PC-3 (cell line): ENCODE results near the gene KDR. TPM values are rescaled to one million over a fixed set of nuclear protein-coding genes. Genes with fewer than 3 reads are reported as not detected.

ENCODE experiments used
- ATAC-seq: fragments of 200-7000 bp; cut with Tn5 transposase; 2 replicates; pipeline ENCODE4 v1.9.1; 2020; ENCODE audit warnings: mild to moderate bottlenecking, moderate library complexity
- BruUV-seq: library from RNA; stranded (reverse); fragments of 400-500 nt; replicated peaks from 2 replicates; lab custom pipeline; 2021; lab: Mats Ljungman, UMichigan
- CTCF ChIA-PET: fragments of 300-600 bp; sonication (Branson Sonifier 250); formaldehyde crosslinking; loops from one replicate; lab custom pipeline; 2022; ENCODE audit warnings: antibody characterized with exemption; lab: Charles Lee
- POLR2A ChIA-PET: fragments of 300-600 bp; sonication (Branson Sonifier 250); formaldehyde crosslinking; loops from one replicate; lab custom pipeline; 2022; ENCODE audit warnings: antibody characterized with exemption; ENCODE audit not compliant: unreplicated experiment; lab: Charles Lee
- DNase-seq: peaks from one replicate; pipeline ENCODE4 v3.0.0-alpha.2; 2015
- H2AFZ ChIP-seq: fragments of 300-600 bp; sonication (generic); 2 replicates; pipeline ENCODE4 v1.6.0; 2016; ENCODE audit warnings: antibody characterized with exemption, low read length
- H3F3A ChIP-seq: fragments of 300-600 bp; sonication (generic); one replicate; pipeline ENCODE4 v1.6.0; 2017; ENCODE audit warnings: antibody characterized with exemption, low read length, control low read depth, mild to moderate bottlenecking; ENCODE audit not compliant: unreplicated experiment
- H3K27ac ChIP-seq: fragments of 300-600 bp; sonication (generic); 2 replicates; pipeline ENCODE4 v1.5.1; 2016; ENCODE audit warnings: mild to moderate bottlenecking, low read length
- H3K27me3 ChIP-seq: fragments of 300-600 bp; sonication (generic); 2 replicates; pipeline ENCODE4 v1.6.1; 2016; ENCODE audit warnings: low read length, mixed read lengths
- H3K36me3 ChIP-seq: fragments of 300-600 bp; sonication (generic); 2 replicates; pipeline ENCODE4 v1.6.1; 2016; ENCODE audit warnings: low read depth, mixed run types, low read length, mixed read lengths
- H3K4me1 ChIP-seq: fragments of 300-600 bp; sonication (generic); 2 replicates; pipeline ENCODE4 v1.5.1; 2016; ENCODE audit warnings: low read length; ENCODE audit not compliant: insufficient read depth
- H3K4me2 ChIP-seq: fragments of 300-600 bp; sonication (generic); 2 replicates; pipeline ENCODE4 v1.6.0; 2016; ENCODE audit warnings: low read length
- H3K4me3 ChIP-seq: fragments of 300-600 bp; sonication (generic); 2 replicates; pipeline ENCODE4 v1.5.1; 2016; ENCODE audit warnings: mild to moderate bottlenecking, low read length, mixed read lengths
- H3K79me2 ChIP-seq: fragments of 300-600 bp; sonication (generic); 2 replicates; pipeline ENCODE4 v1.6.1; 2017; ENCODE audit warnings: low read length, mixed read lengths
- H3K9ac ChIP-seq: fragments of 300-600 bp; sonication (generic); 2 replicates; pipeline ENCODE4 v1.6.0; 2016; ENCODE audit warnings: mild to moderate bottlenecking, low read length
- H3K9me2 ChIP-seq: fragments of 300-600 bp; sonication (generic); replicated peaks from 2 replicates; pipeline ENCODE4 v1.6.1; 2016; ENCODE audit warnings: mixed run types, low read length, mixed read lengths
- H3K9me3 ChIP-seq: fragments of 300-600 bp; sonication (generic); 2 replicates; pipeline ENCODE4 v1.6.1; 2016; ENCODE audit warnings: low read length, mixed read lengths
- H4K20me1 ChIP-seq: fragments of 300-600 bp; sonication (generic); 2 replicates; pipeline ENCODE4 v1.6.1; 2016; ENCODE audit warnings: low read length, mixed read lengths
- EZH2 ChIP-seq: fragments of 300-600 bp; sonication (generic); IDR thresholded peaks from one replicate; pipeline ENCODE4 v1.6.1; 2017; ENCODE audit warnings: antibody characterized with exemption, mild to moderate bottlenecking, low read length; ENCODE audit not compliant: unreplicated experiment
- EZH2phosphoT487 ChIP-seq: fragments of 300-600 bp; sonication (generic); IDR thresholded peaks from 2 replicates; pipeline ENCODE4 v1.6.1; 2018; ENCODE audit warnings: mild to moderate bottlenecking, antibody characterized with exemption, low read length, borderline replicate concordance
- intact Hi-C: fragments of 100-400 bp; cut with micrococcal nuclease; formaldehyde crosslinking; loops from 2 replicates; pipeline ENCODE4 v1.9.0; 2023
- total RNA-seq: library from RNA; depleted of rRNA; stranded (reverse); fragments of >200 nt; gene quantifications from 2 replicates; pipeline ENCODE4 v1.2.3, GENCODE V29; 2014
- TF ChIP-seq, protein P1 (sequence below): fragments of 300-600 bp; sonication (generic); conservative IDR thresholded peaks from 2 replicates; pipeline ENCODE4 v1.5.1; 2017; ENCODE audit warnings: antibody characterized with exemption, low read depth, mild to moderate bottlenecking, low read length

KDR gene
- total RNA-seq, 1 experiment from 2014 or later = 0.66 TPM

- Histone ChIP-seq H3K9me3 (no peaks in the 10 kb centered on the region), H3K36me3 (no peaks in the 10 kb centered on the region), H3K9me2 (no peaks in the 10 kb centered on the region), H4K20me1 (no peaks in the 10 kb centered on the region), H3F3A (no peaks in the 10 kb centered on the region), H3K79me2 (no peaks in the 10 kb centered on the region), H3K4me2 (no peak overlapping the region), H3K4me3 (no peak overlapping the region), H3K9ac (no peak overlapping the region), H2AFZ (no peak overlapping the region), H3K27me3 (no peaks in the 10 kb centered on the region), H3K4me1 (no peaks in the 10 kb centered on the region), H3K27ac (no peak overlapping the region)
- TF ChIP-seq EZH2 = no peak
- TF ChIP-seq EZH2phosphoT487 = no peak
- TF ChIP-seq, protein P1, sequence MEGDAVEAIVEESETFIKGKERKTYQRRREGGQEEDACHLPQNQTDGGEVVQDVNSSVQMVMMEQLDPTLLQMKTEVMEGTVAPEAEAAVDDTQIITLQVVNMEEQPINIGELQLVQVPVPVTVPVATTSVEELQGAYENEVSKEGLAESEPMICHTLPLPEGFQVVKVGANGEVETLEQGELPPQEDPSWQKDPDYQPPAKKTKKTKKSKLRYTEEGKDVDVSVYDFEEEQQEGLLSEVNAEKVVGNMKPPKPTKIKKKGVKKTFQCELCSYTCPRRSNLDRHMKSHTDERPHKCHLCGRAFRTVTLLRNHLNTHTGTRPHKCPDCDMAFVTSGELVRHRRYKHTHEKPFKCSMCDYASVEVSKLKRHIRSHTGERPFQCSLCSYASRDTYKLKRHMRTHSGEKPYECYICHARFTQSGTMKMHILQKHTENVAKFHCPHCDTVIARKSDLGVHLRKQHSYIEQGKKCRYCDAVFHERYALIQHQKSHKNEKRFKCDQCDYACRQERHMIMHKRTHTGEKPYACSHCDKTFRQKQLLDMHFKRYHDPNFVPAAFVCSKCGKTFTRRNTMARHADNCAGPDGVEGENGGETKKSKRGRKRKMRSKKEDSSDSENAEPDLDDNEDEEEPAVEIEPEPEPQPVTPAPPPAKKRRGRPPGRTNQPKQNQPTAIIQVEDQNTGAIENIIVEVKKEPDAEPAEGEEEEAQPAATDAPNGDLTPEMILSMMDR = no peak
- no TSS peak for BruUV-seq
- ATAC-seq = no peak
- no peak for DNase-seq
- intact Hi-C loops = no loop called here
- CTCF ChIA-PET = no interaction called here
- POLR2A ChIA-PET = no interaction called here
Measured at GRCh38 chr4:55103224-55103623, 22.2 kb downstream of the KDR start.

DNA sequence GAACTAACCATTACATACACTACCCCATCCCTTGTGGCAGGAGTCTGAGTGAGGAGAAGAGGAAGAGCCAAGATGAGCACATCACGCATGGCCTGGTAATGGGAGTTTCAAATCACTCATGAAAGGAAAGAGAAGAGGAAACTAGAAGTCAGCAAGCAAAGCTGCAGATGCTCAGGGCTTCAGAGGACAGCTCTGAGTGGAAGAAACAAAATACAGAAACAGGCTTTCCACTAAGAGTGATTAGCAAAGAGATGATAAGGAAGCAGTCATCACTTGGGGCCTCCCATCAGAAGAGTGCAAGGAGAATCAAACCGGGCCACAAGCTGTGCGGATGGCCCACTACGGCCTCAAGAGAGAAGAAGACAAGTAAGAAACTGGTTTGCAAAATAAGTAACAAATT lies 25.6 kb downstream of the KDR start:
- no peaks in the 10 kb centered on the region for H3K4me1 ChIP-seq
- DNase-seq (no peak), ATAC-seq (no peak)
- H3K27ac ChIP-seq = no peak overlapping the region
- ChIA-PET CTCF (no interaction called here), POLR2A (no interaction called here)
- no peaks in the 10 kb centered on the region for H3K9me2 ChIP-seq
- H3K9ac ChIP-seq = no peak overlapping the region
- no peak overlapping the region for H3K4me3 ChIP-seq
- no peaks in the 10 kb centered on the region for H3K9me3 ChIP-seq
- TF ChIP-seq EZH2 = no peak
- TF ChIP-seq, protein P1 = no peak
- no peak for TF ChIP-seq EZH2phosphoT487
- H3K36me3 ChIP-seq = no peaks in the 10 kb centered on the region
- H3K27me3 ChIP-seq = 0 out of 2 replicates have a peak, but pooled peaks cover under 1% of the 10 kb centered on the region
- no peaks in the 10 kb centered on the region for H3K79me2 ChIP-seq
- no peaks in the 10 kb centered on the region for H4K20me1 ChIP-seq
- intact Hi-C loops = no loop called here
- H3F3A ChIP-seq = no peaks in the 10 kb centered on the region
- BruUV-seq = no TSS peak
- H2AFZ ChIP-seq = no peak overlapping the region
- no peak overlapping the region for H3K4me2 ChIP-seq

DNA sequence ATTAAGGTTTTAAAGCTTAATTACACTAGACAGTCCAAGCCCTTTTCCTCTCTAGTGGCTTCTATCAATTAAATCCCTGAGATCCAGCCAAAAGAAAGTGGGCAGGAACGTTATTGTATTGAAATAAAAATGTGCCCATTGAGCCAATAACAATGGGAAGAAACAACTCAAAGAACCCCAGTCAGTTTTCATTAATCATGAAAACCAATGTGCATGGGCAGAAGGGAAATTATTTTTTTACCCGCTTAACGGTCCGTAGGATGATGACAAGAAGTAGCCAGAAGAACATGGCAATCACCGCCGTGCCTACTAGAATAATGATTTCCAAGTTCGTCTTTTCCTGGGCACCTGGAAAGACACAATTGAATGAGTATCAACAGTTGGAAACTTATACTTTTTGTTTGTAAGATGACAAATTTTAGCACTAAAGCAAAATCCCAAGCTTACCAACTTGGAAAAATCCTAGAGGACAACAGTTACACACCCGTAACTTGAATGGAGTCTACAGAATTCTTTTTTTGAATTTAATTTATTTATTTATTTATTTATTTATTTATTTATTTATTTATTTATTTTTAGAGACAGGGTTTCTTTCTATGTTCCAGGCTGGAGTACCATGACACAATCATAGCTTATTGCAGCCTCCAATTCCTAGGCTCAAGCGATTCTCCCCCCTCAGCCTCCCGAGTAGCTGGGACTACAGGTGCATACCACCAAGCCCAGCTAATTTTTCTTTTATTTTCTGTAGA lies 26.8 kb downstream of the KDR start:
- POLR2A ChIA-PET = no interaction called here
- H3K27me3 ChIP-seq = 0 out of 2 replicates have a peak, but pooled peaks cover 4% of the 10 kb centered on the region

More for the DNA sequence above, 26.8 kb downstream of the KDR start:
- no peaks in the 10 kb centered on the region for H3K4me1 ChIP-seq
- intact Hi-C loops = no loop called here
- no peak overlapping the region for H3K27ac ChIP-seq
- H3K36me3 ChIP-seq = no peaks in the 10 kb centered on the region
- DNase-seq (no peak), ATAC-seq (no peak)
- H3K9me3 ChIP-seq = no peaks in the 10 kb centered on the region
- H3K4me2 ChIP-seq = no peak overlapping the region
- CTCF ChIA-PET = no interaction called here
- no peaks in the 10 kb centered on the region for H4K20me1 ChIP-seq
- TF ChIP-seq, protein P1 = no peak
- TF ChIP-seq EZH2 (no peak), EZH2phosphoT487 (no peak)
- no TSS peak for BruUV-seq
- H2AFZ ChIP-seq = no peak overlapping the region
- no peak overlapping the region for H3K9ac ChIP-seq
- no peaks in the 10 kb centered on the region for H3K79me2 ChIP-seq
- no peak overlapping the region for H3K4me3 ChIP-seq
- H3F3A ChIP-seq = no peaks in the 10 kb centered on the region
- H3K9me2 ChIP-seq = no peaks in the 10 kb centered on the region
